Vagina (tissue), 2 donors: ENCODE measurements around the gene TPD52L2.

Experiments
- POLR2A ChIP-seq, 2 donors: fragments of 450-650 bp; IDR thresholded peaks; one replicate each; pipeline ENCODE4 v1.6.1; 2017; ENCODE audit warnings: antibody characterized with exemption in 2 of 2, mild to moderate bottlenecking in 2 of 2, moderate library complexity in 2 of 2
- POLR2AphosphoS5 ChIP-seq, 2 donors: sonication (generic); formaldehyde crosslinking; IDR thresholded peaks; one replicate each; pipeline ENCODE4 v1.9.0; 2017; ENCODE audit warnings: antibody characterized with exemption in 2 of 2, mild to moderate bottlenecking in 2 of 2, low read depth in 1 of 2; ENCODE audit not compliant: insufficient read depth in 1 of 2
- TF ChIP-seq, protein P1 (sequence below), 3 experiments: fragments of 450-650 bp in 2 of 3; fragments of 200-600 bp in 1 of 3; sonication (generic) in 1 of 3; IDR thresholded peaks; one replicate each; pipeline ENCODE4 v1.5.1; 2017 to 2019; ENCODE audit warnings: antibody characterized with exemption in 3 of 3, mild to moderate bottlenecking in 2 of 3, moderate library complexity in 2 of 3

- TF ChIP-seq, protein P1, sequence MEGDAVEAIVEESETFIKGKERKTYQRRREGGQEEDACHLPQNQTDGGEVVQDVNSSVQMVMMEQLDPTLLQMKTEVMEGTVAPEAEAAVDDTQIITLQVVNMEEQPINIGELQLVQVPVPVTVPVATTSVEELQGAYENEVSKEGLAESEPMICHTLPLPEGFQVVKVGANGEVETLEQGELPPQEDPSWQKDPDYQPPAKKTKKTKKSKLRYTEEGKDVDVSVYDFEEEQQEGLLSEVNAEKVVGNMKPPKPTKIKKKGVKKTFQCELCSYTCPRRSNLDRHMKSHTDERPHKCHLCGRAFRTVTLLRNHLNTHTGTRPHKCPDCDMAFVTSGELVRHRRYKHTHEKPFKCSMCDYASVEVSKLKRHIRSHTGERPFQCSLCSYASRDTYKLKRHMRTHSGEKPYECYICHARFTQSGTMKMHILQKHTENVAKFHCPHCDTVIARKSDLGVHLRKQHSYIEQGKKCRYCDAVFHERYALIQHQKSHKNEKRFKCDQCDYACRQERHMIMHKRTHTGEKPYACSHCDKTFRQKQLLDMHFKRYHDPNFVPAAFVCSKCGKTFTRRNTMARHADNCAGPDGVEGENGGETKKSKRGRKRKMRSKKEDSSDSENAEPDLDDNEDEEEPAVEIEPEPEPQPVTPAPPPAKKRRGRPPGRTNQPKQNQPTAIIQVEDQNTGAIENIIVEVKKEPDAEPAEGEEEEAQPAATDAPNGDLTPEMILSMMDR (IDR thresholded peaks at IDR 0.05), result no peak
- TF ChIP-seq POLR2A (IDR thresholded peaks at IDR 0.05) (no peak), POLR2AphosphoS5 (IDR thresholded peaks at IDR 0.05; ENCODE audit: insufficient read depth in 1 of 2, low read depth in 1 of 2) (peak; percentile 17 to 38)
These were observed 46.1 kb downstream of the TPD52L2 start for GRCh38 chr20:63911176-63911575.
